ENCODE data around the gene GRIPAP1. TPM values are rescaled to one million over a fixed set of nuclear protein-coding genes. Genes with fewer than 3 reads are reported as not detected.

GRIPAP1 gene
- total RNA-seq, 1 donor from 2014 or later = 43.4 TPM

GRCh38 chrX:49000636-49001035 lies 1.4 kb downstream of the GRIPAP1 start:
- Histone ChIP-seq H4K20me1 (ENCODE audit: insufficient read depth, low read length) (peaks cover 9% of the 10 kb centered on the region), H2AFZ (ENCODE audit: low read depth, low read length) (no peak overlapping the region), H3K9me3 (ENCODE audit: insufficient read depth, low read depth, low read length) (no peaks in the 10 kb centered on the region), H3K27me3 (ENCODE audit: insufficient read depth, low read length) (no peaks in the 10 kb centered on the region), H3K4me2 (ENCODE audit: low read length) (peak overlapping the region; percentile 91), H3K4me1 (ENCODE audit: insufficient read depth, low read length) (peaks cover 8% of the 10 kb centered on the region), H3K79me2 (ENCODE audit: insufficient read depth, low read length) (peaks cover 15% of the 10 kb centered on the region), H3K27ac (ENCODE audit: low read depth, low read length) (no peak overlapping the region), H3K9ac (ENCODE audit: low read length) (no peak overlapping the region), H3K4me3 (ENCODE audit: insufficient read depth, low read depth, low read length) (no peak overlapping the region), H3K36me3 (ENCODE audit: insufficient read depth, low read length) (no peaks in the 10 kb centered on the region)
- Mint-ChIP-seq H3K27ac (ENCODE audit: unreplicated experiment) (no peak overlapping the region), H3K4me1 (ENCODE audit: low read depth, unreplicated experiment) (peaks cover 8% of the 10 kb centered on the region), H3K36me3 (ENCODE audit: low read depth, unreplicated experiment) (peaks cover 8% of the 10 kb centered on the region), H3K9me3 (ENCODE audit: unreplicated experiment) (no peaks in the 10 kb centered on the region), H3K27me3 (ENCODE audit: low read depth, unreplicated experiment) (no peaks in the 10 kb centered on the region), H3K4me3 (ENCODE audit: unreplicated experiment) (peak overlapping the region; percentile 99)
- TF ChIP-seq EZH2 (IDR thresholded peaks at IDR 0.05; ENCODE audit: insufficient read depth, low read length) = no peak
- no peak for TF ChIP-seq CTCF (IDR thresholded peaks at IDR 0.05; ENCODE audit: insufficient read depth, low read depth, low read length)
- FAIRE-seq = no peak
- DNase-seq (ENCODE audit: low read depth) = no peak

GRCh38 chrX:48999030-48999429 lies 3.0 kb downstream of the GRIPAP1 start:
- H3K27ac ChIP-seq (ENCODE audit: low read depth, low read length) = no peak overlapping the region
- H2AFZ ChIP-seq (ENCODE audit: low read depth, low read length) = no peak overlapping the region
- peaks cover 8% of the 10 kb centered on the region for H3K4me1 Mint-ChIP-seq (ENCODE audit: low read depth, unreplicated experiment)
- peaks cover 9% of the 10 kb centered on the region for H4K20me1 ChIP-seq (ENCODE audit: insufficient read depth, low read length)
- TF ChIP-seq EZH2 (IDR thresholded peaks at IDR 0.05; ENCODE audit: insufficient read depth, low read length) = no peak
- no peak for TF ChIP-seq CTCF (IDR thresholded peaks at IDR 0.05; ENCODE audit: insufficient read depth, low read depth, low read length)
- no peak for DNase-seq (ENCODE audit: low read depth)
- no peaks in the 10 kb centered on the region for H3K9me3 ChIP-seq (ENCODE audit: insufficient read depth, low read depth, low read length)
- no peak overlapping the region for H3K9ac ChIP-seq (ENCODE audit: low read length)
- FAIRE-seq = no peak
- H3K4me2 ChIP-seq (ENCODE audit: low read length) = no peak overlapping the region
- H3K36me3 ChIP-seq (ENCODE audit: insufficient read depth, low read length) = no peaks in the 10 kb centered on the region
- no peaks in the 10 kb centered on the region for H3K27me3 ChIP-seq (ENCODE audit: insufficient read depth, low read length)
- no peaks in the 10 kb centered on the region for H3K9me3 Mint-ChIP-seq (ENCODE audit: unreplicated experiment)
- H3K4me3 ChIP-seq (ENCODE audit: insufficient read depth, low read depth, low read length) = no peak overlapping the region
- peaks cover 8% of the 10 kb centered on the region for H3K36me3 Mint-ChIP-seq (ENCODE audit: low read depth, unreplicated experiment)
- peaks cover 15% of the 10 kb centered on the region for H3K79me2 ChIP-seq (ENCODE audit: insufficient read depth, low read length)
- H3K4me1 ChIP-seq (ENCODE audit: insufficient read depth, low read length) = peaks cover 8% of the 10 kb centered on the region
- no peaks in the 10 kb centered on the region for H3K27me3 Mint-ChIP-seq (ENCODE audit: low read depth, unreplicated experiment)
- no peak overlapping the region for H3K4me3 Mint-ChIP-seq (ENCODE audit: unreplicated experiment)
- no peak overlapping the region for H3K27ac Mint-ChIP-seq (ENCODE audit: unreplicated experiment)

- no peak for DNase-seq (ENCODE audit: low read depth)
- no peak overlapping the region for H3K4me2 ChIP-seq (ENCODE audit: low read length)
- H3K9me3 ChIP-seq (ENCODE audit: insufficient read depth, low read depth, low read length) = no peaks in the 10 kb centered on the region
- H3K27ac Mint-ChIP-seq (ENCODE audit: unreplicated experiment) = no peak overlapping the region
- no peak overlapping the region for H3K9ac ChIP-seq (ENCODE audit: low read length)
- H3K36me3 Mint-ChIP-seq (ENCODE audit: low read depth, unreplicated experiment) = peaks cover 8% of the 10 kb centered on the region
- no peaks in the 10 kb centered on the region for H3K36me3 ChIP-seq (ENCODE audit: insufficient read depth, low read length)
- peaks cover 9% of the 10 kb centered on the region for H4K20me1 ChIP-seq (ENCODE audit: insufficient read depth, low read length)
- peaks cover 8% of the 10 kb centered on the region for H3K4me1 Mint-ChIP-seq (ENCODE audit: low read depth, unreplicated experiment)
- H3K4me1 ChIP-seq (ENCODE audit: insufficient read depth, low read length) = peaks cover 8% of the 10 kb centered on the region
- TF ChIP-seq EZH2 (IDR thresholded peaks at IDR 0.05; ENCODE audit: insufficient read depth, low read length) = no peak
- no peak for TF ChIP-seq CTCF (IDR thresholded peaks at IDR 0.05; ENCODE audit: insufficient read depth, low read depth, low read length)
- peak overlapping the region; percentile 69 for H3K4me3 Mint-ChIP-seq (ENCODE audit: unreplicated experiment)
- no peak overlapping the region for H3K27ac ChIP-seq (ENCODE audit: low read depth, low read length)
- no peak for FAIRE-seq
- H3K79me2 ChIP-seq (ENCODE audit: insufficient read depth, low read length) = peaks cover 15% of the 10 kb centered on the region
- H2AFZ ChIP-seq (ENCODE audit: low read depth, low read length) = no peak overlapping the region
- no peaks in the 10 kb centered on the region for H3K9me3 Mint-ChIP-seq (ENCODE audit: unreplicated experiment)
- no peak overlapping the region for H3K4me3 ChIP-seq (ENCODE audit: insufficient read depth, low read depth, low read length)
- no peaks in the 10 kb centered on the region for H3K27me3 Mint-ChIP-seq (ENCODE audit: low read depth, unreplicated experiment)
- no peaks in the 10 kb centered on the region for H3K27me3 ChIP-seq (ENCODE audit: insufficient read depth, low read length)
These were observed 3.7 kb downstream of the GRIPAP1 start for GRCh38 chrX:48998391-48998790.

Measured in astrocyte (in vitro differentiated cells and primary cell).